ENCODE data around the gene TELO2.

TELO2 gene

DNA sequence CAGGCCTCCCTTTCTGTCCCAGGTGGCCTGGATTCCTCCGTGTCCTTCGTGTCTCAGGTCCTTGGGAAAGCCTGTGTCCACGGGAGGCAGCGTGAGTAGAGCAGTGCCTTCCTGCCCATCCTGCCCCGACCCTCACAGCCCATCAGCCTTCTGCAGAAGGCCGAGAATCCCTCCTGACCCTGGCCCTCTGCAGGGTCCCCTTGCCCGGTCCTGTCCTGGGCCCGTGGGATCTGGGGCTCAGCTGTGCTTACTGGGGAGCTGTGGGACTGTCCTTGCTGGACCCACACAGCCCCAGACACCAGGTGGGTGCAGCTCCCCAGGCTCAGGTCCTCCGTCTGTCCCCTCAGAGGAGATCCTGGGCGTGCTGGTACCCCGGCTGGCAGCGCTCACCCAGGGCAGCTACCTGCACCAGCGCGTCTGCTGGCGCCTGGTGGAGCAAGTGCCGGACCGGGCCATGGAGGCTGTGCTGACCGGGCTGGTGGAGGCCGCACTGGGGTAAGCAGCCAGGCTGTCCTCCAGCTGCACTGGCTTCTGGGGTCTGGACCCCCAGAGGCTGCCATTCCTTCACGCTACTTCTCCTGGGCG, 3.9 kb downstream of the TELO2 start:
- no peak for DNase-seq (ENCODE audit: low read depth in 2 of 3, low spot score in 2 of 3)

DNA sequence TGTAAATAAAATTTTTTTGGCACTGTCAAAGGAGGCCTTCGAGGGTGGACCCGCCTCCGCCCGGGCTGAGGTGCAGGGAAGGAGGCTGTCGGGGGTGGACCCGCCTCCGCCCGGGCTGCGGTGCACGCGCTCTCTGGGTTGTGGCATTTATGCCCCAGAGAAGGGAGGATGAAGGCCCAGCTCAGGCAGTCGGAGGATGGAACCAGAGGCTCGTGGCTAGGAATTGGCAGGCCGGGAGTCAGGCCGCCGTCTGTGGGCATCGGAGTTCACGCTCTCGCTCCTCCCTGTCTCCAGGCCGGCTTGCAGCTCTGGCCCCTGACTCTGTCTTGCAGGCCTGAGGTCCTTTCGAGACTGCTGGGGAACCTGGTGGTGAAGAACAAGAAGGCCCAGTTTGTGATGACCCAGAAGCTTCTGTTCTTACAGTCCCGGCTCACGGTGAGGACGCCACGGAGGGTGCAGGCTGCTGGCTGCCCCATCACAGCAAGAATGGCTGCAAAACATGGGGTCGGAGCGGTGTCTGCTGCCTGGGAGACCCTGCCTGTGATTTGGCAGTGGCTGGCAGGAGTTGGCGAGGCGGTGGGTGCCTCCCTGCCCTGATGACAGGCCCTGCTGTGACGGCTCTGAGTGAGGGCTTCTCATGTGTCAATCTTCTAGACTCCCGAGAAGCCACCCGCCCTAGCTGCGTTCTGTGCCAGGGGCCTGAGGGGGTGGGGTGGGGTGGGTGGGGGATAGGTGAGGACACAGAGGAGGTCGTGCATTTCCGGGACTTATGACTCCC, 5.9 kb downstream of the TELO2 start:
- DNase-seq (ENCODE audit: low read depth in 2 of 3, low spot score in 2 of 3), result no peak

DNA sequence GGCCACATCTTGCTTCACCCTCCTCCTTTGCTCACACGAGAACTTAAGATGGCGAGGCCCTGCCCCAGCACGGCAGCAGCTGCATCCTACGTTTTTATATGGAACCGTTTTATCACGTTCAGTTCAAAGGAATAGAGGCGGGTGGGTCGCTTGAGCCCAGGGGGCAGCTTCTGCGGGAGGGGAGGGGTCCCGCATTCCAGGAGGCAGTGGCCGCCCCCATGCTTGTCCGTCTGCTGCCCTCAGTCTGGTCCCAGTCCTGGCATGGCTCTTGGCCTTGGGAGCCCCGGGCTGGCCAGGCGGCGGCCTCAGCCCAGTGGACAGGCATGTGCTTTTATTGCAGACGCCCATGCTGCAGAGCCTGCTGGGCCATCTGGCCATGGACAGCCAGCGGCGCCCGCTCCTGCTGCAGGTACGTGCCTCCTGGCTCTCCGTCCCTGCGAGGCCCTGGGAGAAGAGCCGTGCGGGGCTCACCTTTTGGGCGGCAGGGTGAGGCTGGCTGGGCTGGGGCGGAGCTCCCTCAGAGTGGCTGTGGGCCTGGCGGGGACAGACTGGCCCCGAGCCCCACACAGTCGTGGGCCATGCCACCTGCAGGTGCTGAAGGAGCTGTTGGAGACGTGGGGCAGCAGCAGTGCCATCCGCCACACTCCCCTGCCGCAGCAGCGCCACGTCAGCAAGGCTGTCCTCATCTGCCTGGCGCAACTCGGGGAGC, 6.8 kb downstream of the TELO2 start:
- no peak for DNase-seq (ENCODE audit: low read depth in 2 of 3, low spot score in 2 of 3)

DNA sequence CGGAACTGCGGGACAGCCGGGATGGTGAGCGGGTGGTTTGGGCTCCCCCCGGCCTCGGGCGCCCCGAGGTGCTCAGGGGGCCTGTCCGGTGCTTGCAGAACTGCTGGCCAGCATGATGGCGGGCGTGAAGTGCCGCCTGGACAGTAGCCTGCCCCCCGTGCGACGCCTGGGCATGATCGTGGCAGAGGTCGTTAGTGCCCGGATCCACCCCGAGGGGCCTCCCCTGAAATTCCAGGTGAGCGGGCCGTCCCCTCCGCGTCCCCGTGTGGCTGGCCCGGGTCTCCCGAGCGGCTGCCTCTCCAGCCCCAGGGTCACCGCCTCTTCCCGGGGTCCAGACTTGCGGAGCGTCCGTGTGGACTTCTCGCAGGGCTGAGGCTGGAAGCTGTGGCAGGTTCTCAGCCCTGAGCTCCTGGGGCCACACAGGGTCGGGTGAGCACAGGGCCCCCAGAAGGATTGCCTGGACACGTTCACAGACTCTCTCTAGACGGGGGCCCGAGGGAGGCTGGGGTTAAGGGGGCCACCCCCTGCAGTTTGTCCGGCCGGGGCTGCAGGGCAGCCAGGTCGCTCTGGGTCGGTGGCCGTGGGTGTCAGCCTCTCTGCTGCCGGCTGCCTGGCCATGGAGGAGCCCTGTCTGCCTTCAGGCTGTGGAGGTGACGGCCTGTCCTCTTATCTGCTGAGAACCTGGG, 7.4 kb downstream of the TELO2 start:
- no peak for DNase-seq (ENCODE audit: low read depth in 2 of 3, low spot score in 2 of 3)

DNA sequence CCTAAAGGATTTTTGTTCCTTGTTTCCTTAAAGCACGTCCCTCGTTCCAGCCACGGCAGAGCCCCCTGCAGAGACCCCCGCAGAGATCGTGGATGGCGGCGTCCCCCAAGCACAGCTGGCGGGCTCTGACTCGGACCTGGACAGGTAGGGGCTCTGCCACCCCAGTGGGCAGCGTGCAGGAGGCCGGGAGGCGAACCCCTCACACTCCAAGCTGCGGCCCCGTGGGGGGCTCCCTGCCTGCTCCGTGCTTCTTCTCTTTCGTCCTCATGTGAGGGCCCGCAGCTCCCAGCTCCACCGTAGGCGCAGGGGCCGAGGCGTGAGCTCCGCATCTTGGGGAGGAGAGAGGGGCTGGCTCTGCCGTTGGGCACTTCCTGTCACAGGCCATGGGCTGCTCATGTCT, 8.5 kb downstream of the TELO2 start:
- no peak for DNase-seq (ENCODE audit: low read depth in 2 of 3, low spot score in 2 of 3)

DNA sequence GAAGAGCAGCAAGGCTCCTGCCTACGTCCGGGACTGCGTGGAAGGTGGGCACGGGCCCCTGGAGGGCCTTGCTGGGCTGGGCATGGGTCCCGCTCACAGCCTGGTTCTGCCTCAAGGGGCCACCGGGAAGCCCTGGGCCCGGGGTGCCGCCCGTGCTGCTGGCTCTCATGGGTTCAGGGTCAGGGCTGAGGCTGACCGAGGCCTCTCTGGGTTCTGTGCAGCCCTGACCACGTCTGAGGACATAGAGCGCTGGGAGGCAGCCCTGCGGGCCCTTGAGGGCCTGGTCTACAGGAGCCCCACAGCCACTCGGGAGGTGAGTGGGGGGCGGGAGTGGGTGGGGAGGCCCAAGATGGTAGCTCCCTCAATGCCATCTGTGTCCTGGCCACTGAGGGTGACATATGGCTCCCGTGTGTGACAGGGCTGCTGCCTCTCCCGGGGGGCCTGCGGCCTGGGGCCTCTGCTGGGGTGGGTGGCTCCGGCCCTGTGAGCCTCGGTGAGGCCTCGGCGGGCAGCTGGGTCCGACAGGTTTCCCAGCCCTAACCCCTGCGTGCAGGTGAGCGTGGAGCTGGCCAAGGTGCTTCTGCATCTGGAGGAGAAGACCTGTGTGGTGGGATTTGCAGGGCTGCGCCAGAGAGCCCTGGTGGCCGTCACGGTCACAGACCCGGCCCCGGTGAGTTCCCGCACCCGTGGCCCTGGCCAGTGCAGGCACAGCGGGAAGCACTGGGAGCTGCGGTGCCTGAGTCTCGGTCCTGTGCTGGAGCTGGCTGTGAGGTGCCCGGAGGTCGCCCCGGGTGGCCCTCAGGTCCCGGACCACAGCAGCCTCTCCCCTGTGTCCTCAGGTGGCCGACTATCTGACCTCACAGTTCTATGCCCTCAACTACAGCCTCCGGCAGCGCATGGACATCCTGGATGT, 9.2 kb downstream of the TELO2 start:
- no peak for DNase-seq (ENCODE audit: low read depth in 2 of 3, low spot score in 2 of 3)

DNA sequence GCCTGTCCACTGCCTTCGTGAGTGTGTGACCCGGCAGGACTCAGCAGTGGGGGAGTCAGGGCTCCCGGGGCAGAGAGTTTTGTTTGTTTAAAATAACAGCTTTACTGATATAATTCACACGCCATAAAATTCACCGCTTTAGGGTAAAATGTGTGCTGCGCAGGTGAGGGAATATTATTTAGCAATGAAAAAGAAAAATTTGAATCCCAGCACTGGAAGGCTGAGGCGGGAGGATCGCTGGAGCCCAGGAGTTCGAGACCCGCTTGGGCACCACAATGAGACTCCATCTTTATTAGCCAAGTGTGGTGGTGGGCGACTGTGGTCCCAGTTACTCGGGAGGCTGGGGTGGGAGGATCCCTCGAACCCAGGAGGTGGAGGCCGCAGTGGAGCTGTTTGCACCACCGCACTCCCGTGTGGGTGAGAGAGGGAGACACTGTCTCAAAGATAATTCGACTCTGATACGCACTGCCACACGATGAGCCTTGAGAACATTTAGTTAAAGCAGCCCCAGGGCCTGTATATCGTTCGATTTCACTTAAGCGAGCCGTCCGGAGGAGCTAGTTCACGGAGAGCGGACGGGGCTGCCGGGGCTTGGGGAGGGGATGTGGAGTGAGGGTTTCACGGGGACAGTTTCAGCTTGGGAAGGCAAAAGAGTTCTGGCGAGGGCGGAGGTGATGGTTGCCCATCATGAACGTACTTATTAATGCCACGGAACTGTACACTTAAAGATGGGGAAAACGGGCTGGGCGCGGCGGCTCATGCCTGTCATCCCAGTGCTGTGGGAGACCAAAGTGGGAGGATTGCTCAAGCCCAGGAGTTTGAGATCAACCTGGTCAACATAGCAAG, 10.2 kb downstream of the TELO2 start:
- DNase-seq (ENCODE audit: low read depth in 2 of 3, low spot score in 2 of 3), result no peak

DNA sequence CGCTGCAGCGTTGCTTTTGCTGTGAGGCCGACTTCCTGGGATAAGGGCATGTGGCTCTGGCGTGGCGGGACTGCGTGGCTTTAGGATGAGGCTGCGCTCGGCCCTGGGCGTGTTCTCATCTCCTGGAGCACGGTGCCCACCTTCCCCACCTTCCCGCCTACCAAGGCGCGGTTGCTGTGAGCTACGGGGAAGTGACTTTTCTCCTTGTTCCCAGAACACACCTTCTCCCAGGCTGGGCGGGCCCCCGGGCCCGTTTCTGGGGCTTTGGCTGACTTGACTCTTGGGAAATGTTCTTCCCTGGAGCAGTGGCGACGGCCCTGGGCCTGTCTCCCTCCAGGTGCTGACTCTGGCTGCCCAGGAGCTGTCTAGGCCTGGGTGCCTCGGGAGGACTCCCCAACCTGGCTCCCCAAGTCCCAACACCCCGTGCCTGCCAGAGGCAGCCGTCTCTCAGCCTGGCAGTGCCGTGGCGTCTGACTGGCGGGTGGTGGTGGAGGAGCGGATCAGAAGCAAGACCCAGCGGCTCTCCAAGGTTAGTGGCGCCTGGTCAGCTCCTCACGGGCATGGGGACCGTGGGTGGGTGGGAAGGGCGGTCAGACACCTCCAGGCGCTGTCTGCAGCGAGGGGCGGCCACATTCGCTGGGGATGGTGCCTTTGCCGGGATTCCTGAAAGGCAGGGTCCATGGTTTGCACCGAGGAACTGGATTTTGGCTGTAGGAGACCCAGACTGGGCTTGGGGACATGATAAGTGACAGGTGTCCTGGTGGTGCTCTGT, 12.1 kb downstream of the TELO2 start:
- no peak for DNase-seq (ENCODE audit: low read depth in 2 of 3, low spot score in 2 of 3)

DNA sequence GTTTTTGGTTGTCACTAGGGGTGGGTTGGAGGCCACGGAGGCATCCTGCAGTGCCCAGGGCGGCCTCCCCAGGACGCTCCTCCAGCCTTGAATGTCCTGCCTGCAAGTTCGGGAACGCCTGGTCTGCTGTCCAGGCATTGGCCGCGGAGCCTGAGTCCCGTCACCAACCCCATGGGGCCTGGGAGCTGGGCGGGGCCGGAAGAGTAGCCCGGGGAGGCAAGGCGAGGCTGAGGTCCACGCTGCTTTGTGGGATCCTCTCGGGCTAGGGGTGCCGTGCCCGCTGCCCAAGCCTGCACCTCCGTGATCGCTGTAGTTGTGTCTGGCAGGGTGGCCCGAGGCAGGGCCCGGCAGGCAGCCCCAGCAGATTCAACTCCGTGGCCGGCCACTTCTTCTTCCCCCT, 12.8 kb downstream of the TELO2 start:
- no peak for DNase-seq (ENCODE audit: low read depth in 2 of 3, low spot score in 2 of 3)

DNA sequence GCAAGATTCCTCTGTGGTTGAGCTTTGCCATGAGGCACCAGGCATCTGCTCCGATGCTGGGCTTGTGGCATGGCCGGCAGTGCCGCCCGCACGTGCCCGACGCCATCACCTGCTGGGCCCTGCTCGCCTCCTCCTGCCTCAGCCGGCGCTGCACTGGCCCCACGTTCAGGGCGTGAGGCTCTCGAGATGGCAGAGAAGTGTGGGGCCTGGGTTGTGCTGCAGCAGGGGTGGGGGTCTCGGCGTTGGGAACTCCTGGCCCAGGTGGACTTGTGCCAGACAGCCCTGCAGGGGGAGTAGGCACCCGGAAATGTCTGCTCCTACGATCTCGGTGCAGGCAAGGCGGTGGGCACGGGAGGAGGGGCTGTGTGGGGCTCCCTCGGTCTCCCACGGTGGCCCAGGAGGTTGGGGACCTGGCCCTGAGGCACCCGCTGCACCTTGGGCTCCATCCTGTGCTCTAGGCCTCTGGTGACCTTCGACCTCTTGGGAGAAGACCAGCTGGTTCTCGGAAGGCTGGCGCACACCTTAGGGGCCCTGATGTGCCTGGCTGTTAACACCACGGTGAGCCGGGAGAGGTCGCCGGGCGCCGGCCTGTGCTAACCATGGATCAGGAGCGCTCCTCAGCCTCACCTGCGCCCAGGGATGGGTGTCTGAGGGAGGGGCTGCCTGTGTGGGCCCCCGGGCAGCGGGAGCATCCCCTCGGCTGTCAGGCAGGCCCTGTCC, 13.5 kb downstream of the TELO2 start:
- no peak for DNase-seq (ENCODE audit: low read depth in 2 of 3, low spot score in 2 of 3)

DNA sequence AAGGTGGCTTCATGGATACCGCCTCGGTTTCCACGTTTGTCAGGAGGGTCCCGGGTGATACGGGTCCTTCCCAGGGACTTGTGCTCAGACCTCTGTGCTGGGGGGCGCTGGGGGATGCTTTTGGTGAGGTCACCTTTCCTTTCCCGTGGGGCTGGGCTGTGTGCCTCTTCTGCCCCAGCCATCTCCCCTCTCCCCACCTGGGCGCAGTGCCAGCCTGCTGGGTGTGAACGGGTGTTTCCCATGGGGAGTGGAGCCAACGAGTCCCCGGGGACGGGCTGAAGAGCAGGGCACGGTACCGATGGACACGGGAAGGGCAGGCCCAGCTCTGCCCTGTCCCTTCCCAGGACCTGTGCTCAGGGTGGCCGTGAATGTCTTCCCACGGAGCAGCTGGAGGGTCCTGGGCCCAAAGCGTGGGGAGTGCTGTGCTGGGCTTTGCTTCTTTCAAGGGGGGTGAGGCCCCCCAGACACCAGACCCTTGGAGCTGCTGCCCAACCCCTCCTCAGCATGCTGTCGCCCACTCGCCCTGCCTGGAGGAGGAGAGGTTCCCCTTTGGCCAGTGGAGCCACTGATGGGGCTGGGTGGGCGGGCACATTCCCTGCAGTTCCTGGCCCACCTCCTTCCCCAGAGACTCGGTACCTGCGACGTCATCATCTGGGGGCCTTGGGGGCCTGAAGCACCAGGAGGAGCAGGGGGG, 15.5 kb downstream of the TELO2 start:
- DNase-seq (ENCODE audit: low read depth in 2 of 3, low spot score in 2 of 3), result no peak

DNA sequence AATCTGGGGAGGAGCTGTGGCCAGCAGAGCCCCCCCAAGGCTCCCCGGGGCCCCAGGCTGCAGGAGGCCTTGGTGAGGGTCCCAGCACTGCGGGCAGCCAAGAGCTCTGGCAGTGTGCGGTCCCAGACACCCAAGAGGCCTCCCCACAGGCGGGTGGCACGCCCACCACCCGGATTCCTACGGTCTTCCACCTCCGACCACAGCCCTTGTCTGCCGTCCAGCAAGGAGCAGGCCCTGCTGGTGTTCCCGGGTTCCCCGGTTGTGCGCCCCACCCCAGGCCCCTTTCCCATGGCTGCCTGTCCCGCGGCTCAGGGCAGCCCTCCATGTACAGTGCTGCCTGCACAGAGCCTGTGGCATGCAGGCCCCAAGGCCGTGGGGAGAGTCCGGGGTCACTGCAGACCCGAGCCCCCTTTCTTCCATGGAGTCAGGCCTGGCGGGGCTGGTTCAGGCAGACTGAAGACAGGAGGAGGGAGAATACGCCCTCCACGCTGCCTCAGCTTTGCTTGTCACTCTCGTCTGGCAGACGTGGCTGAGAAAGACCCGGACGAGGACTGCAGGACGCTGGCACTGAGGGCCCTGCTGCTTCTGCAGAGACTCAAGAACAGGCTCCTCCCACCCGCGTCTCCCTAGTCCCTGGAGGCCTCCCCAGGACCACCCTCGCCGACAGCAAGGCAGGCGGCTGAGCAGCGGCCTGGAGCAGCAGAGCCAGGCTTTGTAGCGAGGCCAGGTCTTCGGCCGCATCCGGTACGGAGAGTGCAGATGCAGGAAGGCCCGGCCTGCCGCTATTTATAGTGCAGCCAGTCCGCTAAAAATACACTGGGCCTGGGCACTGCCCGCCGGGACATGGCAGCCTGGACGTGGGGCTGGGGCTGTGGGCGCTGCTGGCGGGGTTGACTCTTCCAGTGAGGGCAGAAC, 16.4 kb downstream of the TELO2 start:
- DNase-seq (ENCODE audit: low read depth in 2 of 3, low spot score in 2 of 3), result no peak

DNA sequence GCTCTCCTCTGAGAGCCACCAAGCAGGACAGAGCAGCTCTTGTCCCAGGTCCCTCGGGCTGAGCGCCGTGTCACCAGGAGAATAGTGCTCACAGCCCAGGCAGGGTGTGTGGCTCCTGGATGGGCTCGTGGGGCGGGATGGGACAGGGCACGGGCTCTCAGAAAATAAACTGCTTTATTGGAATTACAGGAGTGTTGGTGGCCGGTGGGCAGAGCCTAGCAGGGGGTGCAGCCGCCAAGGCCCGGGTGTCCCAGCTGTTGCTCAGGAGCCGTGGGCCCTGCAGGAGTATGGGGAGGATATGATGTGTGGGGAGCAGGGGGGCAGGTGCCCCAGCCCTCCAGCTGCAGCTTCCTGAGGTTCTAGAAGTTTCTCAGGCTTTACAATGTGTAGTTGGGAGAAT, 17.1 kb downstream of the TELO2 start:
- DNase-seq (ENCODE audit: low read depth in 2 of 3, low spot score in 2 of 3), result no peak

DNA sequence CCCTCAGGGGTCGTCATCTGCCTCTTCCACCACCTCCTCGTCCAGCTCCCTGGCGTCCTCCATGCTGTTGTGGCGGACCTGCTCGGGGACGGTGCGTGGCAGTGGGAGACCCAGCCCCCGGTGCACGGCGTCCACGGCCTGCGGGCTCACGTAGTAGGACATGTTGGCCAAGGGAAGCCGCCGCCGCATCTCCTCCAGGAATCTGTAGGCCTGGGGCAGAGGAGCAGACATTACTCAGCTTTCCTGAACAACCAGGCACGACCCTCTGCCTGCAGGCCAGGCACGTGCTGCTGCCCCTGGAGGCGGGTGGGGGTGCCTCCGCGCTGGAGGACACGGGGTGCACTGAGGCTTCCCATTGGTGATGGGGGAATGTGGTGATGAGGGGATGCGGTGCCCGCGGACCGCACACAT, 17.8 kb downstream of the TELO2 start:
- DNase-seq (ENCODE audit: low read depth in 2 of 3, low spot score in 2 of 3), result no peak

DNA sequence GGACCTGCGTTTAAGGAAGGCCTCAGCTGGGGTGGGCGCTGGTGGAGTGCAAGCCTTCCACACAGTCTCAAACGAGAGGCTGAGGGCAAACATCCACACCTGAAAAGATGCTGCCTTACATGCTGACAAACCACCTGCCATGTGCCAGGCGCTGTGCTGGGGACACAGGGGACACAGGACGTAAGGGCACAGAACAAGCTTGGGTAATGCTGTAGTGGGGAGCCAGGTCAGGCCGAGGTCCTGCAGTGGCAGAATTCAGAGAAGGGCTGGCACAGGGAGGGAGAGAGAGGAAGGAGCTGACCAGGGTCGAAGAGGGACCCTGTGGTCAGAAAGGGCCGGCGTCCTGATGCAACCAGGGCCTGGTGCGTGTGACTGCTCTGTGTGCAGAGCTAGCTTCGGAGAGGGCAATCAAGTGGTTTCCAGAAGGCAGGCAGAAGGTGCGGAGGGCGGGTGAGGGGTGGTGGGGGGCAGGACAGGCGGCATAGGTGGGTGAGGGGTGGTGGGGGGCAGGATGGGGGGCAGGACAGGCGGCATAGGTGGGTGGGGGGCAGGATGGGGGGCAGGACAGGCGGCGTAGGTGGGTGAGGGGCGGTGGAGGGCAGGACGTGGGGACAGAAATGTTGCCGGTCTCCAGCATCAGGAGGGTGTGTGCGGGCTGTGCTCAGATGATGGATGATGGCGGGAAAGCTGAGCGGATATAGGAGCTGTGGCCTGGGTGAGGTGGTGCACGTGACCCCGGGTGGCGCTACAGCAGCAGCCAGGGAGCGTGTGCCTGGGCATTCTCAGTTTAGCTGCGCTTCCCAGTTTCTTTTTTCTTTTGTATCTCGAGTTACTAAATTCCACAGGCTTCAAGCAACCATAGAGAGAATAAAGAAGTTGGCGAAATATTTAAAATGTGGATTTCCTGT, 18.8 kb downstream of the TELO2 start:
- DNase-seq (ENCODE audit: low read depth in 2 of 3, low spot score in 2 of 3), result no peak

DNA sequence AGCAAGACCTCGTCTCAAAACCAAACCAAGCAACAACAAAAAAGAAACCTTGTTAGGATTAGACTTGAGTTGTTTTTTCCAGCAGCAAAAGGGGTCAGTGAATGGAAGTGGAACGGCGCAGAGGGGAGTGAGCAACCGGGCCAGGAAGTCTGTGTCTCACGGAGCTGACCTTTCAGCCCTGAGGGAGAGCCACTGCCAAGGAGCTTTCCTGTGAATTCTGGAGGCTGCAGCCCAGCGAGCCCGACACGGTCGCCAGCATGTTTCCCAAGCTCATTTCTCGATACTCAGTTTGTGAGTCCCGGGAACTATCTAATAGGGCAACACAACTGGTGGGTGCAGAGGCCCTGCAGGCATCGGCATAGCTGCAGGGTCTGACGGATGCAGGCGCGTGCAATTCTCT, 19.6 kb downstream of the TELO2 start:
- DNase-seq (ENCODE audit: low read depth in 2 of 3, low spot score in 2 of 3), result no peak

Data from activated CD8-positive, alpha-beta memory T cell treated with anti-CD3 and anti-CD28 coated beads for 48 hours (primary cell).